Activated CD4-positive, alpha-beta T cell treated with anti-CD3 and anti-CD28 coated beads for 36 hours (primary cell): ENCODE data around the gene PTPA. TPM values are rescaled to one million over a fixed set of nuclear protein-coding genes. Genes with fewer than 3 reads are reported as not detected.
"Not testable (repeated sequence)": the region's sequence is repeated elsewhere in the genome, so short reads cannot be mapped to it uniquely, and the experiment has no call there.

Experiments
- ATAC-seq: fragments of 200-7000 bp; cut with Tn5 transposase; one replicate; pipeline ENCODE4 v1.10.0; 2021; ENCODE audit warnings: mild to moderate bottlenecking, moderate library complexity
- CTCF ChIA-PET: fragments of 350-600 bp; sonication (Branson Sonifier 250); formaldehyde crosslinking; loops from one replicate; lab custom pipeline; 2021; ENCODE audit warnings: antibody characterized with exemption; lab: Charles Lee
- POLR2A ChIA-PET: fragments of 350-600 bp; sonication (Branson Sonifier 250); formaldehyde crosslinking; loops from one replicate; lab custom pipeline; 2021; ENCODE audit warnings: antibody characterized with exemption, inconsistent platforms; lab: Charles Lee
- DNase-seq: peaks from one replicate; pipeline ENCODE4 v3.0.0-alpha.2; 2020
- H3K27ac Mint-ChIP-seq: one replicate; pipeline ENCODE4 v1.8.0; 2021; ENCODE audit warnings: mixed read lengths
- H3K27me3 Mint-ChIP-seq: one replicate; pipeline ENCODE4 v1.8.0; 2021; ENCODE audit warnings: mixed read lengths
- H3K36me3 Mint-ChIP-seq: one replicate; pipeline ENCODE4 v1.8.0; 2021; ENCODE audit warnings: low read depth, mixed read lengths
- H3K4me1 Mint-ChIP-seq: one replicate; pipeline ENCODE4 v1.8.0; 2021; ENCODE audit warnings: mixed read lengths
- H3K4me3 Mint-ChIP-seq: one replicate; pipeline ENCODE4 v1.8.0; 2021; ENCODE audit warnings: mild to moderate bottlenecking, moderate library complexity, mixed read lengths
- H3K9me3 Mint-ChIP-seq: one replicate; pipeline ENCODE4 v1.8.0; 2021; ENCODE audit warnings: low read depth, mixed read lengths
- intact Hi-C, 2 experiments: fragments of 100-400 bp; cut with DNase I in 1 of 2; cut with micrococcal nuclease in 1 of 2; formaldehyde crosslinking; loops; one replicate each; pipeline versions ENCODE4 v1.14.2 to v1.15.1; 2022 to 2024; cut with DNase I, micrococcal nuclease
- total RNA-seq, 2 experiments: library from RNA; stranded (reverse); gene quantifications; one replicate each; pipeline ENCODE4 v1.2.3, GENCODE V29; 2021

PTPA gene
- total RNA-seq, 2 experiments from 2014 or later = 71.9 to 88.0 TPM

- ChIA-PET POLR2A (no interaction called here), CTCF (interaction anchor here (0.8 to 1.5 kb wide), 3 partner anchors 20 to 28 kb away, joined by 3 to 4 read pairs (median 3); no protein-coding TSS in a partner anchor)
- DNase-seq (peak; percentile 56), ATAC-seq (no peak)
- H3K36me3 Mint-ChIP-seq = no peaks in the 10 kb centered on the region
- H3K27me3 Mint-ChIP-seq = no peaks in the 10 kb centered on the region
- no peaks in the 10 kb centered on the region for H3K9me3 Mint-ChIP-seq
- peaks cover 39% of the 10 kb centered on the region for H3K4me1 Mint-ChIP-seq
- peak overlapping the region; percentile 90 for H3K27ac Mint-ChIP-seq
- peak overlapping the region; percentile 93 for H3K4me3 Mint-ChIP-seq
- intact Hi-C loops = loop anchor here (1.0 to 2.0 kb wide), 10 partner anchors 31 to 515 kb away; partner anchors contain the start of genes DOLK (in 1 of the 2), DOLPP1 (in 1 of the 2), LRRC8A (in 1 of the 2) and MIGA2 (in 1 of the 2)
Measured at GRCh38 chr9:129111528-129112151, 425 bp downstream of the PTPA start.

GRCh38 chr9:129112526-129112925 is 1.3 kb downstream of the PTPA start:
- CTCF ChIA-PET = interaction anchor here (1.1 to 1.7 kb wide), 2 partner anchors 19 to 30 kb away, joined by 3 to 12 read pairs; no protein-coding TSS in a partner anchor
- POLR2A ChIA-PET = interaction anchor here (0.6 to 0.8 kb wide), 4 partner anchors 15 to 1086 kb away, joined by 3 to 5 read pairs (median 4); no protein-coding TSS in a partner anchor
- H3K4me1 Mint-ChIP-seq = peaks cover 39% of the 10 kb centered on the region
- H3K27me3 Mint-ChIP-seq, H3K36me3 Mint-ChIP-seq, ATAC-seq, DNase-seq, intact Hi-C loops, H3K9me3 Mint-ChIP-seq: not testable (repeated sequence)
- H3K27ac Mint-ChIP-seq = peak overlapping the region; percentile 90
- H3K4me3 Mint-ChIP-seq = peak overlapping the region; percentile 93

GRCh38 chr9:129113645-129114304 is 2.6 kb downstream of the PTPA start:
- DNase-seq (no peak), ATAC-seq (no peak)
- no peaks in the 10 kb centered on the region for H3K27me3 Mint-ChIP-seq
- H3K36me3 Mint-ChIP-seq = no peaks in the 10 kb centered on the region
- no peak overlapping the region for H3K27ac Mint-ChIP-seq
- CTCF ChIA-PET = interaction anchor here (1.5 to 1.7 kb wide), 2 partner anchors 18 to 523 kb away, joined by 7 to 12 read pairs; no protein-coding TSS in a partner anchor
- POLR2A ChIA-PET = no interaction called here
- intact Hi-C loops = no loop called here
- no peaks in the 10 kb centered on the region for H3K9me3 Mint-ChIP-seq
- H3K4me3 Mint-ChIP-seq = no peak overlapping the region
- peaks cover 40% of the 10 kb centered on the region for H3K4me1 Mint-ChIP-seq

GRCh38 chr9:129118799-129119198 is 7.6 kb downstream of the PTPA start:
- peaks cover 10% of the 10 kb centered on the region for H3K36me3 Mint-ChIP-seq
- intact Hi-C loops = no loop called here

GRCh38 chr9:129121483-129121882 is 10.3 kb downstream of the PTPA start:
- CTCF ChIA-PET = interaction anchor here (0.9 to 5.7 kb wide), 4 partner anchors 10 to 21 kb away, joined by 3 to 39 read pairs (median 7); no protein-coding TSS in a partner anchor
- H3K27ac Mint-ChIP-seq = no peak overlapping the region
- H3K4me3 Mint-ChIP-seq = no peak overlapping the region
- no peak for DNase-seq
- no peaks in the 10 kb centered on the region for H3K9me3 Mint-ChIP-seq
- H3K36me3 Mint-ChIP-seq = peaks cover 15% of the 10 kb centered on the region
- ATAC-seq = no peak
- intact Hi-C loops = no loop called here
- no peaks in the 10 kb centered on the region for H3K27me3 Mint-ChIP-seq
- POLR2A ChIA-PET = no interaction called here
- peaks cover 3% of the 10 kb centered on the region for H3K4me1 Mint-ChIP-seq

More at GRCh38 chr9:129118799-129119198, 7.6 kb downstream of the PTPA start:
- ATAC-seq = no peak
- POLR2A ChIA-PET = no interaction called here
- no peak for DNase-seq
- no peak overlapping the region for H3K27ac Mint-ChIP-seq
- no peaks in the 10 kb centered on the region for H3K27me3 Mint-ChIP-seq
- peaks cover 20% of the 10 kb centered on the region for H3K4me1 Mint-ChIP-seq
- H3K4me3 Mint-ChIP-seq = no peak overlapping the region
- no peaks in the 10 kb centered on the region for H3K9me3 Mint-ChIP-seq
- CTCF ChIA-PET = interaction anchor here (0.7 to 5.7 kb wide), 2 partner anchors 12 to 20 kb away, joined by 6 to 39 read pairs; no protein-coding TSS in a partner anchor

GRCh38 chr9:129122133-129122532 is 10.9 kb downstream of the PTPA start:
- ChIA-PET CTCF (interaction anchor here (0.7 to 5.7 kb wide), 5 partner anchors 9 to 448 kb away, joined by 3 to 39 read pairs (median 7); no protein-coding TSS in a partner anchor), POLR2A (no interaction called here)
- H3K4me1 Mint-ChIP-seq = peaks cover 3% of the 10 kb centered on the region
- H3K36me3 Mint-ChIP-seq = peaks cover 15% of the 10 kb centered on the region
- H3K4me3 Mint-ChIP-seq = no peak overlapping the region
- no peaks in the 10 kb centered on the region for H3K9me3 Mint-ChIP-seq
- no peak for DNase-seq
- H3K27me3 Mint-ChIP-seq = no peaks in the 10 kb centered on the region
- intact Hi-C loops = no loop called here
- no peak overlapping the region for H3K27ac Mint-ChIP-seq
- no peak for ATAC-seq

GRCh38 chr9:129122976-129123375 is 11.8 kb downstream of the PTPA start:
- POLR2A ChIA-PET, H3K4me1 Mint-ChIP-seq, H3K9me3 Mint-ChIP-seq, H3K4me3 Mint-ChIP-seq, intact Hi-C loops, DNase-seq, ATAC-seq, H3K27ac Mint-ChIP-seq, H3K27me3 Mint-ChIP-seq: not testable (repeated sequence)
- peaks cover 19% of the 10 kb centered on the region for H3K36me3 Mint-ChIP-seq
- CTCF ChIA-PET = interaction anchor here (1.8 to 5.7 kb wide), 3 partner anchors 8 to 20 kb away, joined by 7 to 39 read pairs (median 7); no protein-coding TSS in a partner anchor

GRCh38 chr9:129124506-129125069 is 13.4 kb downstream of the PTPA start:
- ATAC-seq (no peak), DNase-seq (no peak)
- peaks cover 23% of the 10 kb centered on the region for H3K36me3 Mint-ChIP-seq
- no peaks in the 10 kb centered on the region for H3K9me3 Mint-ChIP-seq
- ChIA-PET POLR2A (no interaction called here), CTCF (interaction anchor here (0.6 to 2.2 kb wide), 2 partner anchors 18 to 46 kb away, joined by 4 to 13 read pairs; no protein-coding TSS in a partner anchor)
- H3K27ac Mint-ChIP-seq = no peak overlapping the region
- no peak overlapping the region for H3K4me3 Mint-ChIP-seq
- H3K4me1 Mint-ChIP-seq = no peaks in the 10 kb centered on the region
- intact Hi-C loops = no loop called here
- no peaks in the 10 kb centered on the region for H3K27me3 Mint-ChIP-seq

GRCh38 chr9:129125478-129125877 is 14.3 kb downstream of the PTPA start:
- intact Hi-C loops = no loop called here
- Mint-ChIP-seq H3K27me3 (no peaks in the 10 kb centered on the region), H3K4me1 (no peaks in the 10 kb centered on the region), H3K4me3 (no peak overlapping the region), H3K36me3 (peaks cover 23% of the 10 kb centered on the region), H3K27ac (no peak overlapping the region), H3K9me3 (no peaks in the 10 kb centered on the region)
- ATAC-seq = no peak
- POLR2A ChIA-PET = no interaction called here
- CTCF ChIA-PET = interaction anchor here (0.8 to 3.2 kb wide), 3 partner anchors 13 to 17 kb away, joined by 4 to 13 read pairs (median 7); no protein-coding TSS in a partner anchor
- DNase-seq = no peak

GRCh38 chr9:129126749-129127618 is 15.8 kb downstream of the PTPA start:
- intact Hi-C loops = no loop called here
- H3K9me3 Mint-ChIP-seq = no peaks in the 10 kb centered on the region
- CTCF ChIA-PET = interaction anchor here (0.5 to 3.2 kb wide), 5 partner anchors 13 to 770 kb away, joined by 3 to 11 read pairs (median 4); no protein-coding TSS in a partner anchor
- no peaks in the 10 kb centered on the region for H3K27me3 Mint-ChIP-seq
- peaks cover 21% of the 10 kb centered on the region for H3K36me3 Mint-ChIP-seq
- H3K4me3 Mint-ChIP-seq = no peak overlapping the region
- DNase-seq = no peak
- POLR2A ChIA-PET = interaction anchor here (0.7 kb wide), 1 partner anchor 388 kb away, joined by 3 read pairs; no protein-coding TSS in a partner anchor
- no peak for ATAC-seq
- H3K4me1 Mint-ChIP-seq = peaks cover 6% of the 10 kb centered on the region
- H3K27ac Mint-ChIP-seq = no peak overlapping the region
